Myometrial cell (primary cell): ENCODE measurements around the gene ATF1. TPM values are rescaled to one million over a fixed set of nuclear protein-coding genes. Genes with fewer than 3 reads are reported as not detected.

Experiments
- total RNA-seq: library from RNA; depleted of rRNA; stranded (reverse); fragments of >200 nt; gene quantifications from 2 replicates; pipeline ENCODE4 v1.2.3, GENCODE V29; 2015

Gene ATF1
- total RNA-seq = 25.7 and 26.1 TPM in 2 replicates

GRCh38 chr12:50763639-50764285, at the start of gene ATF1:
Gene ATF1, plus strand, starts transcription at chr12:50764101. Its CDS starts 16,045 bp downstream, at chr12:50780146.

GRCh38 chr12:50842637-50843493, 79.0 kb downstream of the ATF1 start, which contains the start of gene TMPRSS12:
Gene TMPRSS12, plus strand, starts transcription at chr12:50842926. Its CDS starts 39 bp downstream, at chr12:50842965.

Other genes with a start within 250 kb of the ATF1 start
- gene TMPRSS12, start 78.8 kb downstream of the ATF1 start, total RNA-seq = not detected in 2 replicates
- not detected in 2 replicates for gene HIGD1C, start 188.4 kb downstream of the ATF1 start, total RNA-seq